WERI-Rb-1 (cell line): ENCODE data around the gene SLC34A3.
A peak's percentile ranks its signal among the peaks of the same experiment; 100 is the strongest.

Experiments
- DNase-seq: peaks from one replicate; pipeline ENCODE4 v3.0.0-alpha.2; 2020
- H3K27ac ChIP-seq: fragments of 250-450 bp; sonication (Bioruptor Pico); 2 replicates; pipeline ENCODE4 v1.5.1; 2020; ENCODE audit warnings: mild to moderate bottlenecking, moderate library complexity
- H3K27me3 ChIP-seq: fragments of 250-450 bp; sonication (Bioruptor Pico); 2 replicates; pipeline ENCODE4 v1.5.1; 2021; ENCODE audit warnings: mild to moderate bottlenecking, low read depth, moderate library complexity; ENCODE audit not compliant: insufficient read depth, severe bottlenecking
- H3K36me3 ChIP-seq: fragments of 250-450 bp; sonication (Bioruptor Pico); 2 replicates; pipeline ENCODE4 v1.5.1; 2020; ENCODE audit warnings: mild to moderate bottlenecking, moderate library complexity
- H3K4me3 ChIP-seq: 2 replicates; pipeline ENCODE4 v1.5.1; 2011; ENCODE audit warnings: low read depth, mild to moderate bottlenecking, control low read depth, low read length
- H3K9me3 ChIP-seq: fragments of 250-450 bp; sonication (Bioruptor Pico); 2 replicates; pipeline ENCODE4 v1.5.1; 2021; ENCODE audit warnings: mild to moderate bottlenecking, moderate library complexity; ENCODE audit not compliant: severe bottlenecking
- TF ChIP-seq, protein P1 (sequence below): IDR thresholded peaks from 2 replicates; pipeline ENCODE4 v1.5.1; 2011; ENCODE audit warnings: low read depth, mild to moderate bottlenecking, control low read depth, inconsistent platforms, low read length

The SLC34A3 gene

DNA sequence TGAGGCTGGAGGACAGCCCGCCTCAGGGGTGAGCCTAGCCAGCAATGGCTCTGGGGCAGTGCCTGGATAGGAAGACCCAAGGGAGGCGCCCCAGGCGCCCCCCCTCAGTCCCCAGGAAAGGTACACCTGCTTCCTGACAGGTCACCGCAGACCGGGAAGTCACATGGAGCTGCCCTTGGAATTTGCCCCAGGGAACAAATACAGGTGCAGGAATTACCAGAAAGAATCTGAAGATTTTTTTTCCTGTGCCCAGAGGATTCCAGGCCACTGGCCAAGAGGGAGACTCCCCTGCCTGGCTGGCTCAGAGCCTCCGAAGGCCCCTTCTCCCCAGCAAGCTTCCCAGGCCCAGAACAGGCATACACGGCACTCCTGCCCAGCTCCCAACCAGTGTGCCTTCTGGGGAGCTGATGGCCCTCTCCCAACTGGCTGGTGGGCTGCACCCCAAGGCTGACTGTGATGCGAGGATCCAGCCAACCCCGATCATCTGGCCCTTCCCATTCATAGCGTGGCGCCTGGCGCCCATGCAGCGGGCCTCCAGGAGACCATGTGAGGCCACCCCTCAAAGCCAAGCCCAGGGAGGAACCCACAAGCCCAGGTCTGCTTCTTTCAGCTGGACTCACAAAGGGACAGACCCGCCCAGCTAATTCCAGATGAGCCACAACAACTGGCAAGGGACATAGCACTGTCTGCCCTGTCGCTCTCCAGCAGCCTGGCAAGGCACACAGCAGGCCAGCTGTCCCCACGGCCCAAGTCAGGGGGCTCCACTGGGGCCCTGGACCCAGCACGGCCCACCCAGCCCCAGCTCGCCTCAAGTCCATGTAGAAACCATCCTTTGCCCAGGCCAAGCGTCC lies 32.4 kb upstream of the SLC34A3 start:
- H3K27ac ChIP-seq, result no peak overlapping the region
- H3K27me3 ChIP-seq, result no peaks in the 10 kb centered on the region
- TF ChIP-seq, protein P1, sequence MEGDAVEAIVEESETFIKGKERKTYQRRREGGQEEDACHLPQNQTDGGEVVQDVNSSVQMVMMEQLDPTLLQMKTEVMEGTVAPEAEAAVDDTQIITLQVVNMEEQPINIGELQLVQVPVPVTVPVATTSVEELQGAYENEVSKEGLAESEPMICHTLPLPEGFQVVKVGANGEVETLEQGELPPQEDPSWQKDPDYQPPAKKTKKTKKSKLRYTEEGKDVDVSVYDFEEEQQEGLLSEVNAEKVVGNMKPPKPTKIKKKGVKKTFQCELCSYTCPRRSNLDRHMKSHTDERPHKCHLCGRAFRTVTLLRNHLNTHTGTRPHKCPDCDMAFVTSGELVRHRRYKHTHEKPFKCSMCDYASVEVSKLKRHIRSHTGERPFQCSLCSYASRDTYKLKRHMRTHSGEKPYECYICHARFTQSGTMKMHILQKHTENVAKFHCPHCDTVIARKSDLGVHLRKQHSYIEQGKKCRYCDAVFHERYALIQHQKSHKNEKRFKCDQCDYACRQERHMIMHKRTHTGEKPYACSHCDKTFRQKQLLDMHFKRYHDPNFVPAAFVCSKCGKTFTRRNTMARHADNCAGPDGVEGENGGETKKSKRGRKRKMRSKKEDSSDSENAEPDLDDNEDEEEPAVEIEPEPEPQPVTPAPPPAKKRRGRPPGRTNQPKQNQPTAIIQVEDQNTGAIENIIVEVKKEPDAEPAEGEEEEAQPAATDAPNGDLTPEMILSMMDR, result no peak
- no peaks in the 10 kb centered on the region for H3K9me3 ChIP-seq
- DNase-seq, result no peak
- H3K36me3 ChIP-seq, result no peaks in the 10 kb centered on the region
- no peak overlapping the region for H3K4me3 ChIP-seq

DNA sequence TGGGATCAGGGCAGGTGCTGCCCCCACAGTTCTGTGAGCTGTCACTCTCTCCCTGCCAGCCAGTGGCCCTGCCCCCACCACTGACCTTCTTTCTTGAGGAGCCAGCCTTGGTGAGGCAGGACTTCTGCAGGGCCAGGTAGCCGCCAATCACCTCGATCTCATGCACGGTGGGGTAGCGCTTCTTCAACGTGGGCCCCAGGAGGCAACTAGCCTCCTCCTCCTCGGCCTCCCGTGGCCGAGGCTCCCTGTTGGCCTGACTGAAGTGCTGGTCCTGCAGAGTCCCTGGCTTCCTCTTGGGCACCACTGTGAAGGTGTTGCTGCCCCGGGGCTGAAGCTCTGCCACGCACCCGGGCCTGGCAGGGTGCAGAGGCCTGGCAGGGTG lies 31.8 kb upstream of the SLC34A3 start:
- TF ChIP-seq, protein P1, result no peak
- no peaks in the 10 kb centered on the region for H3K36me3 ChIP-seq
- no peak for DNase-seq
- no peak overlapping the region for H3K27ac ChIP-seq
- H3K4me3 ChIP-seq, result no peak overlapping the region
- no peaks in the 10 kb centered on the region for H3K9me3 ChIP-seq
- no peaks in the 10 kb centered on the region for H3K27me3 ChIP-seq

DNA sequence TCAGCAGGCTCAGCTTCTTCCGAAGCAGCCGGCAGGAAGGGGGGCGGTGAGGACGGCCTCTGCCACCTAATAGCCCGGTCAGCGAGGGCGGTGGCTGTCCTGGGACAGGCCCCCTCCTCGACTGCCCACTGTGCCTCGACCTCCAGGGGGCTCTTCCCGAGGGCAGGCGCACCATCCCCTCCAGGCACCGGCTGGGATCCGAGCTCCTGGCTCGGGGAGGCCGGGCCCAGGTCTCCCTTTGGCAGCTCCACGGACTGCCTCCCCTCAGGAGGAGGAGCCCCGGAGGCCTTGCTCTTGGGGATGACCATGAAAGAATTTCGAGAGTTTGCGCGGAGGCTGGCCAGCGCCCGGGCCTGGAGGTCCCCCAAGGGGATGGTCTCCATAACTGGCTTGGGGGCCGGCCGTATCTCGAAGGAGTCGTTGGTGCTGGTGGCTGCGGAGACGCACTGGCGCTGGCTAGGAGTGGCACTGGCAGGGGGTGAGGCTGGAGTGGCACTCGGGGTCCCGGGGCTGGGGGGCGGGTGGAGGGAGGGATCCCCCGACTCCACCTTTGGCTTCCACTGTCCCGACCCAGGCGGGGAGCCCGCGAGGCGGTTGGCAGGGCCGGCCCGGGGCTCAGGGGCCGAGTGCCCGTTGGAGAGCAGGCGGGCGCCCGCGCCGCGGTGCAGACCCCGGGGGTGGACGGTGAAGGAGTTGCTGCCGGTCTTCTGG lies 31.1 kb upstream of the SLC34A3 start:
- no peak for DNase-seq
- H3K36me3 ChIP-seq, result no peaks in the 10 kb centered on the region
- no peak overlapping the region for H3K4me3 ChIP-seq
- TF ChIP-seq, protein P1, result no peak
- no peaks in the 10 kb centered on the region for H3K27me3 ChIP-seq
- no peaks in the 10 kb centered on the region for H3K9me3 ChIP-seq
- no peak overlapping the region for H3K27ac ChIP-seq

DNA sequence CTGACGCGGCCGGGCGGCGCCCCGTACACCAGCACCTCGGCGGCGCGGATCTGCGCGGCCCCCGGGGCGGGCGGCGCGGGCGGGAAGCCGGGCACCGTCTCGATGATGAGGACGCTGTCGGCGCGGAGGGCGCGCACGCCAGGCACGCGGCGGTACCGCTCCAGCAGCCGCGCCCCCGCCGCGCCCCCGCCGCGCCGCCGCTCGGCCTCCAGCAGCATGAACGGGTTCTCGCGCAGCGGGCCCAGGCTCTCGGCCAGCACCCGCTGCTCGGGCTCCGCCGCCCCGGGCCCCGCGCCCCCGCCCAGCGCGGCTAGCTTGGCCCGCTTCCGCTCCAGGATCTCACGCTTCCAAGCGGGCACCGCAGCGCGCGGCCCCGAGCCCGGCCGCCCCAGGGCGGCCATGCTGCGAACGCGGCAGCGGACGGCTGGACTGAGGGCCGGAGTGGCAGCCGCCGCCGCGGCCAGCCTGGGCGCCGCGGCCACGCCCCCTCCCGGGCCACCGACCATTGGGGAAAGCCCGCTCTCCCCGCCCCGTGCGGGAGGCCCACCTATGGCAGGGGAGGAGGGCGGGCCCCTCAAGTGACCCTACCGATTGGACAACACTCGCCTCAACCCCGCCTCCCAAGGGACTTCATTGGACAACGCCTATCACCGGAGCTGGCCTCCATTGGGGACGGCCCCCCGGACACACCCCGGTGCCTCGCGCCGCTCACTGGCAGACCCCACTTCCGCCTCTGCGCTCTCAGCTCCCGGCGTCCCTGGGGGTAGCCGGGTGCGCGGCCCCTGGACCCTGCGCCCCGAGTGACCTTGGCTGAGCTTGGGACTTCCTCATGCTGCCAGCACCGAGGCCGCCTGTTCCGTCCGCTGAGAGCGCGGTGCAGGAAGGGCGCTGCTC lies 30.1 kb upstream of the SLC34A3 start, which contains the start of gene TPRN:
TSS of gene TPRN (minus strand) at position 431 of the 894 bp plus-strand sequence. CDS start at position 401, 30 bp downstream.
- peak; percentile 96 for DNase-seq
- Histone ChIP-seq H3K27ac (peak within 1 kb of the TSS; percentile 65), H3K27me3 (no peaks in the 10 kb centered on the region), H3K4me3 (peak within 1 kb of the TSS; percentile 58), H3K9me3 (no peaks in the 10 kb centered on the region), H3K36me3 (no peaks in the 10 kb centered on the region)
- TF ChIP-seq, protein P1, result no peak

DNA sequence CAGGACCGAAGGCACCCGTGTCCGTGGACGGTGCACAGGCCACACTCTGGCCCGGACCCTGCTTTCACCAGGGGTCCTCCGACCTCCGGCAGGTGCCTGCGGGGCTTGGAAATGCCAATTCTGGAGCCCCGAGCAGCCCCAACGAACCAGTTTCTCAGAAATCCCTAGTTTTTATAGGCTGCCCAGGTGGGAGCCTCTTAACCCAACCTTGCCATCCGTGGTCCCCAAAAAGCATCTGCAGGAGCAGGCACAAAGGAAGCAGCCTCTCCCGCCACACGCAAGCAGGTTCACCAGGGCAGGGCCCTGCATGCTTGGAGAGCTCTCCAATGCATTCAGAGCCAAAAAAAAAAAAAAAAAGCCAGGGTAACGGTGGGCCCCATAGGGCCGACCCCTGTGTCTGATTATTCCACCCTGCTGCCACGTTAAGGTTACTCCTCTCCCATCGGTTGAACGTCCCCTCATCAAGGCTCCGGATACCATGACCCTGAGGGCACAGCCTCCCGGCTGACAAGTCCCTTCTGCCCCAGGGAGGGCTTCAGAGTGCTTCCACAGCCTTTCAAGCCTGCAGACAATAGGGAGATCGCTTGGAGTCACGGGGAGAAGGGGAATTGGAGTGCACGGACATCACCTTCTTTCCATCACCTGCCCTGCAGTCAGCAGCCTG lies 29.4 kb upstream of the SLC34A3 start:
- DNase-seq, result no peak
- Histone ChIP-seq H3K27ac (peak overlapping the region; percentile 65), H3K27me3 (no peaks in the 10 kb centered on the region), H3K36me3 (no peaks in the 10 kb centered on the region), H3K9me3 (no peaks in the 10 kb centered on the region), H3K4me3 (peak overlapping the region; percentile 58)
- TF ChIP-seq, protein P1, result no peak
